Measurements from ENCODE around the gene IMMP2L.
"Not testable (repeated sequence)": the region's sequence is repeated elsewhere in the genome, so short reads cannot be mapped to it uniquely, and the experiment has no call there.

IMMP2L gene

DNA sequence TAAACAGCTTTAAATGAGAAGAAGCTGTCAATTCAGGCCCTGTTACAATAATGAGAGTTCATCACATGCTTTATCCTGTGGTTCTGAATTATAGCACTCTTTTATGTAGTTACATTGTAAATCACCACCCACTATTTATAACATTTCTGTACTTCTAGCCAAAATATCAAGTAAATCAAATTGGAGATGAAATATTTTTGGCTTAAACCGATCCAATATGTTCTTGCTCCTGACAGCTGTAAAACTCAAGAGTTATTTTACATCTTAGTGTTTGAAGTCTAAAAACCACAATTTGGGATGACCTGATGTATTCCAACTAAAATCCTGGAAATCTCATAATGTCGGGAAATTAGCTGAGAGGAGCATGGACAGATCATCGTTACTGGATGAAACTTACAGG lies 842.6 kb downstream of the IMMP2L start:
- no peak for DNase-seq (ENCODE audit: low spot score)

DNA sequence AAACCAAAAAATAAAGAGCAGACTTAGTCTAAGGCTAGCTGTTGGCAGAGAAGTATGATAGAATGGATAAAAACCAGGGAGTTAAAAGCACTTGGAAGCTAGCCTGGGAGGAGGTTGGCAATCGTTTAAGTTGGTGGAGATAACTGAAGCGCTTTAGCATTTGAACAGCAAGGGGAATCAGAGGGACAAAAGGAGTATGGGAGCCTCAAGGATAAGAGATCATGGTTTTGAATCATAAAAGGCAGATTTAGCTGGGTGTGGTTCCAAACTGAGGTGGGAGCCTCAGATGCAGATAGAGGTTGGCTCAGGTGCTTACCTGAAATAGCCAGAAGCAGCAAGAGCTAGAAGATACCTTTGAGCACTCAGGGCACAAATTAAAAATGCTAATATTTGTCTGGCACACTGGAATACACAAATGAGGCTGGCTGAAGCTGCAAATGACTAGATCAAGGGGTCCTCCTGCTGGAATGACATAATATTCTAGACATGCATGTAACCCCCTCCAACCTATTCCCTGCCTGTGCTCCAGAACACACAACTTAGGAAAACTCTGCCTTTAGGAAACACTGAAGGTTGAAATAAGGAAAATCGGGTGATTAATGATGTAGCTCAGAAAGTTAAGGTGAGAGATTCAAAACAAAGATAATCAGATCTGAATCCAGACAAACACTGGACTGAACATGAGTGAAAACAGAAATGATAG lies 843.6 kb downstream of the IMMP2L start:
- no peak for DNase-seq (ENCODE audit: low spot score)

DNA sequence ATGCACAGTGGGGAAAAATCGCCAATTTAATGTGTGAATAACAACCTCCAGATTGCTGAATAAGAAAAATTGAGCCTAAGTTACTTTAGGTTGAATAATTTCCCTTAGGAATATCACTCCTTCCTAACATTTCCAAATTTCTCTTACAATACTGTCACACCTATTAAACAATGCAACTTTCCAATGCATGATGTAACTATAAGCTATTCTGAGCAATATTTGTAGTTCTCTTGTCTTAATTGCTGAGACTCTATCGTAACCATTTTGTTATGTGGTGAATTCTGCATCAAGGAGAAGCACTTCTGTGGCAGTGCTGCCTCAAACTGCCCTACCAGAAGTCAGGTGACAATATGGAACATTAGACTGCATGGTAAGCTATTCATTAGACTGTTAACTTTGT lies 858.1 kb downstream of the IMMP2L start:
- no peak for DNase-seq (ENCODE audit: low spot score)

DNA sequence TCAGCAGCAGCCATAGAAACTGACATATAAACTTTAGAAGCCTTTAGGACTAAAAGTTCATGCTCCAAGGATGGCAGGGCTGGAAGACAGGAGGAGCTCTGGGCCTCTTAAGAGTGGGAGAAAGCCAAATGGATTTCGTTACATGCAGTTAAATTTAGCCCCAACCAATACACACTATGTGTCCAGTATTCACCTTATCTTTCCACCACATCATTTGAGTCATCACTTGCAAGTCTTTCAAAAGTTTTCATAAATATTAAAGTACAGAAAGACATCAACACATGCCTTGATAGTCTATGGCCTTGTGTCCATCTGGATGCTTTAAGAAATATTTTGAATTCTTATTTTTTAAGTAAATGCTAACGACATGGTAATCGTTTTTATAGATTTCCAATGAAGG lies 863.7 kb downstream of the IMMP2L start:
- DNase-seq (ENCODE audit: low spot score) = no peak

DNA sequence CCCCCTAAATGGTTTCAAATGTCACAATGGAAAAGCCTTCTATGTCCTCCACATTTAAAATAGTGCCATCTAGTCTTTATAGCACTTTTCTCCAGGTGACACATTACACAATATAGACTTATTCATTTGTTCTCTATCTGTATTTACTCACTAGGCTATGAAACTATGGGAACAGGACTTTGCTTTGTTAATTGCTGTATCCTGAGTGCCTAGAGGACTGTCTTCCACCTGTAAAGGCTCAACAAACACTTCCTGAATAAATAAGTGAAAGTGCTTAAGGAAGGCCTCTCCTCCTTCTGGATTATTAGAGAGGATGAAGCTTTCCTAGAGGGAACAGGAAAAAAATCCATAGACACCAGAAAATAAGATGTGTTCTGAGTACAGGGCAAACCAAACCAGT lies 868.9 kb downstream of the IMMP2L start:
- DNase-seq (ENCODE audit: low spot score) = no peak

DNA sequence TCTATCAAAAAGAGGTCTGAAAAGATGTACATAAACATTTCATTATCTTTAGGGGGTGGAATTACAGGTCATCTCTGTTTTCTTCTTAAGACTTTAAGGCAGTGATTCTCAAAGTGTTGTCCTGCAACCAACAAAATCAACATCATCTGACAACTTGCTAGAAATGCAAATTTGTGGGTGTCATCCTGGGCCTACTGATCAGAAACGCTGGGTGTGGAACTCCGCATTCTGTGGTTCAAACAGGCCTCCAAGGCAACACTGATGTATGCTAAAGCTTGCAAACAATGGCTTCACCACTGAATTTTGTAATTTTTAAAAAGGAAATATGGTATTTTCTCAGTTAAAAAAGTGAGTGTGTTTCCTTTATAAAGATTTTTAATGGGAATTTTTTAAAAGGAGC lies 873.4 kb downstream of the IMMP2L start:
- DNase-seq (ENCODE audit: low spot score) = no peak

DNA sequence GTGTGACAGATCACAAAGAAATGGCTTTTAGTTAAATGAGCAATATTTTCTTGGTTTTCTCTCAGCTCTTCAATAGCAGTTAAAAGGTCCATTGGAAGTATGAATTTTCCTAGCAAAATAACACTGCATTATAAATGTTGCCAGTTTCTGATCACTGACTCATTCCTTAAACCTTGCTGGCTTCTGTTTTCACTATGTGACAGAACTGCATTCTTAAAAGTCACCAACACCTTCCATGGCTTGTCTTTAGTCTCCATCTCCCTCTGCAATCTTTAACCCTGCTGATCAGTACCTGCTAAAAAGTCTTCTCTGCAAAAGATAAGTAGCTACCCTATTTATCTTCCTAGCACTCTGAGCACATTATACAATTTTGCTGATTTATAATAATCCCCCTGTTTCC lies 876.4 kb downstream of the IMMP2L start:
- no peak for DNase-seq (ENCODE audit: low spot score)

DNA sequence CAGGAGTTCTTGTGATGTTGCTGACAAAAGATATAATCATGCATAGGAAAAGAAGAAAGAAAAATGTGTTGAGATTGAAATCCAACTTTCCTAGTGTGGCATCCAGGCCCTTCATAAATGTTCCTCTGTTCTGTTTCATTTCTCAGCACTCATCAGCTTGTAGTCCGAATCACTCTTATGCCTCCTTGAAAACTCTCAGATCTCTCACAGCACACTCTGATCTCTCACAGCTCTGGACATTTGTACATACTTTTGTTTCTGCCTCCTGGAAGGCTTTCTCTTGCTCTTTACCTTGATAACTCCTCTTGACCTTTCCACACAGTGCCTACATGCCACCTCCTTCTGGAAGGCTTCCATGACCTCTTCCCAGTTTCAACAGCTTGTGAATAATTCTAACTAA lies 880.4 kb downstream of the IMMP2L start:
- DNase-seq (ENCODE audit: low spot score) = no peak

DNA sequence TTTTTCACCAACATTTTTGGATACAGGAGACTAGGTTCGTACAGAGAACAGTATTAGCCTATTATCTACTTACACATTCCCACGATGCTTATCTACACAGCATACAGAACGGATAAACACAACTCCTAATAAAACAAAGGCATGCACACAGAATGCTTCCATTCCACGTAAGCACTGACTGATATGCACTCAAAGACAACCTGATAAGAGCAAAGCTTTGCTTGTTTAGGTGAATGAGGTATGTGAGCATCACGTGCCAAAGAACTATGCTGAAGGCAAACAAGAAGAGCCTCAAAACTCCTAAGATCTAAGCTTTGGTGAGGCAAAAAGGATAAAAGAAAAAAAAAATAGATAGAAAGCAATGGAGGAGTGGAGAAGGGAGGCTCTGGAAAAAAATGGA lies 884.9 kb downstream of the IMMP2L start:
- DNase-seq (ENCODE audit: low spot score) = no peak

DNA sequence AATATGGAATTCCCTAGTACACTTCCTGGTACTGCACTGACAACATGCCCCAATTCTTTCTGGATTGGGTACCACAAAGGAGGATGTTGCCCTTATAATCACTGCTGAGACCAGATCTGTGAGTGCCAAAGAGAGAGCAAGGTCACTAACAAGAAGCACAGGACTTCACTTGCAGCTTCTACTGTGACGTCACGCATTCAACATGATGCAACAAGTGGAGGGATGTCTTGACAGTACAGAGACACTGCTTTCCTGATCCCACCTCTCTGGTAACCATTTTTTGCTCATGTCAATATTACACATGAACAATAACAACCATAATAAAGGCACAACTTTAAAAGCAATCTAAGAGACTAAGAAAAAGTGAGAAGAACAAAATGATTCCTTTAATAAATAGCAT lies 885.5 kb downstream of the IMMP2L start:
- no peak for DNase-seq (ENCODE audit: low spot score)

DNA sequence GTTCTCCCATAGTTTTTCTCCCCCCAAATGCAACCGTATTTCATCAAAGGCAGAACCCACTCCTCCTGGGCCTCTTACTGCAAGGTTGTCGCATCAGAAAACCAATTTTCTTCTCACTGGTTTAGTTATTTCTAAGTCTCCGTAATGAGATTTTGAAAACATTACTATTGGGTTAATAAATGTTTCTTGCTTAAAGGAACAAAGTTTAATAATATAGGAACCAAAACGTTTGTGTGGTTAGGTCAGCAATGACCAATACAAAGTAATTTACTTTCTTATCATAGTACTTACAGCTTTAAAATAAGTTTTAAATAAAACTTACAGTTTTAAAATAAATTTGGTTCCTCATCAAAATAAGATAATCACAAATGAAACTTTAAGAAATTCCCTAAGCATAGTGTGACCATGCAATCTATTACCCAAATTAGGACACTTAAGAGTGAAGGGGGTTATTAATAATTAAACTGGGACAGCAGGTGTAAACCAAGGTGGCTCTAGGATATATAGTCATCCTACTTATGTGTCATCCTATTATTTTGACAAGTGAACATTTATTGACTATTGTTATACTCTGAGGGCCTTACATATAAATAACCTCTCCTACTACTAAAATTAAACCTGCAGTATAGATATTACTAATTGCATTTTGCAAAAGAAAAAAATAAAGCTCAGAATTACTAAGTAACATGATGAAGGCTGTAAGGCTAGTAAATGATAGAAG lies 886.7 kb downstream of the IMMP2L start:
- no peak for DNase-seq (ENCODE audit: low spot score)

DNA sequence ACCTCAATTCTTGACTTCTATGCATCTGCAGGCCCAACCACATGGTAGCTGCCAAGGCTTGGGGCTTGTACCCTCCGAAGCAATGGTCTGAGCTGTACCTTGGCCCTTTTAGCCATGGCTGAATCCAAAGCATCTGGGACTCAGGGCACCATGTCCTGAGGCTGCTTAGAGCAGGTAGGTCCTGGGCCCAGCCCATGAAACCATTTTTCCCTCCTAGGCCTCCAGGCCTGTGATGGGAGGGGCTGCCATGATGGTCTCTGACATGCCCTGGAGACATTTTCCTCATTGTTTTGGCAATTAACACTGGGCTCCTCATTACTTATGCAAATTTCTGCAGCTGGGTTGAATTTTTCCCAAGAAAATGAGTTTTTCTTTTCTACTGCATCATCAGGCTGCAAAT lies 889.1 kb downstream of the IMMP2L start:
- no peak for DNase-seq (ENCODE audit: low spot score)

DNA sequence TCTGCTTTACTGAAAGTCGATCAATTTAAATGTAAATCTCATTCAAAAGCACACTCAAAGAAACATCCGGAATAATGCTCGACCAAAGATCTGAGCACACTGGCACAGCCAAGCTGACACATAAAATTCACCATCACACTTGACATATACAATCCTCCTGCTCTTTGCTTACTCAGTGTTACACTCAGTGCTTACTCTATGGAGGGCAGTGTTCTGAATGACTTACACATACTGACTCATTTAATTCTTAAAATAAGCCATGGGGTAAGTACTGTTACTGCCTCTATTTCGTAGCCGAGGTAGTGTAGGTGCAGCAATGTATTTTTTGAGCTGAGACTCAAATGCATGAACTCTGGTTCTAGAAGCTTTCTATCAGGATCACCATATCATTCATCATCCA lies 892.9 kb downstream of the IMMP2L start:
- no peak for DNase-seq (ENCODE audit: low spot score)

DNA sequence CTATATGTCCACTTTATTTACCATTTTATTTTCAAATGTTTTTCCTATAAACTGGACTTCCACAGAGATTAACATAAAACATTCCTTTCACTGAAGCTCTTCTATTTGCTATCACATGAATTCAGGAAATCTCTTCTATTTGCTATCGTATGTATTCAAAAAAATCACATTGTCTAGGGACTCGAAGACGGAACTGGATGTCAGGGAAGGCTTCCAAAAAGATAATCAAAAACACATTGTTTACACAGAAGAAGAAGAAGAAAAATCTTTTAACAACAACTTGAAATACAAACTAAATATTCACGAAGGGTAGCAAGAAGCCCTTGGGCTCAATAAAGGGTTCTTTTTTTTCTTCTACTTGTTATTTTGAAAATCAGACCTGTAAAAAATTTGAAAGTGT lies 897.5 kb downstream of the IMMP2L start:
- DNase-seq (ENCODE audit: low spot score) = no peak

DNA sequence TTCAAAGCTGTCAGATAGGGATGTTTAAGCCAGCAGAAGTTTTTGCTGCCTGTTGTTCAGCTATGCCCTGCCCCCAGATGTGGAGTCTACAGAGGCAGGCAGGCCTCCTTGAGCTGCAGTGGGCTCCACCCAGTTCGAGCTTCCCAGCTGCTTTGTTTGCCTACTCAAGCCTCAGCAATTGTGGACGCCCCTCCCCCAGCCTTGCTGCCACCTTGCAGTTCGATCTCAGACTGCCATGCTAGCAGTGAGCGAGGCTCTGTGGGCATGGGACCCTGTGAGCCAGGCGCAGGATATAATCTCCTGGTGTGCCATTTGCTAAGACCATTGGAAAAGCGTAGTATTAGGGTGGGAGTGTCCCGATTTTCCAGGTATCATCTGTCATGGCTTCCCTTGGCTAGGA lies 901.7 kb downstream of the IMMP2L start:
- not testable (repeated sequence) for DNase-seq (ENCODE audit: low spot score)

DNA sequence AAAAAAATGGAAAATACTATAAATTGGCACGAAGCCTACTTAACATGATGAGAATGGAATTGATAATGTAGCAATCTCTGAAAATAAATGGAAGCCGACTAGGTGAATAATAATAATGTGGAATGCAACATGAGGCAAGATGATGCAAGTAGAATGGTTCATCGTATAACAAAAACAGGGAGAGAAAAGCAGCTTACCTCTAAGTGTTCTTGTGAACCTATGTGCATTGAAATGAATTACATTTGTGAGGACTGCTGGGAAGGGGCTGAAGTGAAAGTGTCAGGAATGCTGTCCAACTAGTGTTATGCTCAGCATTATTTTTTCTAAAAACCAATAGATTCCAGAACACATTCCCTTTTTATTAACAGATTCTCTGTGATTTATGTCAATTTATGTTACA lies 912.0 kb downstream of the IMMP2L start:
- no peak for DNase-seq (ENCODE audit: low spot score)

DNA sequence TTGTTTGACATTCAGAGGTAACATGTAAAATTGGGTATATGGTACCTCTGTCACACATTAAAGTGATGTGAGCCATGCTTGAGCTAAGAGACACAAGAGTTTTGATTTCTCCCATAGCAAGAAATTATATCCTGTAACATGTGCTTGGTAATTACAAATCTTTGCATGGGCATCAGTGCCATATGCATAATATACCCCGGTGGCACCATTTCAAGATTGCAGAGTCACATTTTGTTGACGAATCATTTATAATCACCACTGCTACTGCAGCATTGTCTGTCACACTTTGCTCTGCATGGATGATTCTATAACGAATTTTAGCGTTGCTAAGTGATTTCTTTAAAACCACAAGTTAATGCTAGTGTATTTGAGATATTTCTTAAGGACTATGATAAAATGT lies 915.0 kb downstream of the IMMP2L start:
- no peak for DNase-seq (ENCODE audit: low spot score)

DNA sequence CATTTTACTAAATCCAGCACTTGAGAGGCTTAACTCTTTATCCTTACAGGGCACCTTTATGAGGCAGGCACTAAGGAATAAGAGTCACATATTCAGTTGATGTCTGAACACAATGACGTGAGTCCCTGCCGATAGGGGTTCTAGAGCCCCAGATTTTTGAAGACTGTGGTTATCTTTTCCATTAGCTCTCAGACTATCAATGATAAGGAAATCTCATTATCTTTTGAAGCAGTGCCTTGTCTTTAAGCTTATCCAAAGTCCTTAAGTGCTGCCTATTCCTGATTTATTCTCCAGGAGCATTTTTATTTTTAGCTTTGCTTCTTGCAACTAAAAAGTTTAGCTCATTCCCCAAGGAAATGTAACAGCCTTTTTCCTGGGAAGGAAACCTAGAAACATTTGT lies 915.5 kb downstream of the IMMP2L start:
- no peak for DNase-seq (ENCODE audit: low spot score)

DNA sequence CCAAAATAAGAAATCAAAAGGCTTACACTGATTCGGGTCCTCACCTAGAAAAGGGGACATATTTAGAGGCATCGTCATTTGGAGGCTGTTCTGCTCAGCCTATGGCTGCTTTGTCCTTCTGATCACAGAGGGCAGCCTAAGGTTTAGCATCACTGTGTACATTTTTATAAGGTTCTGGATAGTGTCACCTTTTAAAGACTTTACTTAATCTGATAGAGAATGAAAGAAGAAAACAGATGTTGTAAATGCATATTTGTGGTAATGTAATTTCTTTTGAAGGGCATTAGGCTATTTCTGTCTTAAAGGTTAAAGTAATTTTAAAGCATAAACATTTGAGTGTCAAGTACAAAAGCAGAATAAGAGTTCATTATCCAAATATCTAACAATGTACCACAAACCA lies 916.7 kb downstream of the IMMP2L start:
- DNase-seq (ENCODE audit: low spot score) = no peak

DNA sequence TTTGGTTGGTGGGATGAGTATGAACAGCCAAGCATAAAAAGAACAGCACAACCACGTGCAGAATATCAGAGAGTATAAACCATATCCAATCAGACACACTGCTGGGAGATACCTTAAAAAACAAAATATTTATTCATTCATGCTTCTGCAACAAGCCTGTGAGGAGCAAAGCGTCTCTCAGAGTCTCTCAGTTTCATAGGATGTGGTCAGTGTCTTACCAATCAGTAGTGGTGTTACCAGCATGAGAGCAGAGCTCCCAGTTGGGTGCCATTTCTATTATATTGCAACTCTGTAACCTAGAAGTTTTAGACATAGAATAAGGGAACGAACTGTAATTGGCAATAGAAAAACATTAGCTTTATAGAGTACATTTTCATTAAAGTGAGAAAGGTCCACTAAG lies 917.2 kb downstream of the IMMP2L start:
- no peak for DNase-seq (ENCODE audit: low spot score)

DNA sequence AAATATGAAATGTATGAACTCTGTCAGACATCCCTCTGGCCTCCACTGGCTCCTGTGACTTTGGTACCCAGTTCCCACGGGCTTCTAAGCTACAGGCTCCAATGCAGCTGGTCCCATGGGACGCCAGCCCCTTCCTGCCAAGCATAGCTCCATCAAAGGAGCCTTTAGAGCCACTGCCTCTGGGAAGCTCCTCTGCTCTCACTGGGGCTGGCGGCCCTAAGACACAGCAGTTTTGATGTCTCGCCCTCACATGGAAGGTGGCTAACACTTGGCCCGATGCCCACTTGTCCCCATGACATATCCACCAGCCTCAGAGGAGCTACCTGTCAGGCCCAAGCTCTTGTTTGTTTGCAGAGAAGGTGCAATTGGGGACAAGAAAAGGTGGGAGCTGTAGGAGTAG lies 925.0 kb downstream of the IMMP2L start:
- DNase-seq (ENCODE audit: low spot score) = no peak

DNA sequence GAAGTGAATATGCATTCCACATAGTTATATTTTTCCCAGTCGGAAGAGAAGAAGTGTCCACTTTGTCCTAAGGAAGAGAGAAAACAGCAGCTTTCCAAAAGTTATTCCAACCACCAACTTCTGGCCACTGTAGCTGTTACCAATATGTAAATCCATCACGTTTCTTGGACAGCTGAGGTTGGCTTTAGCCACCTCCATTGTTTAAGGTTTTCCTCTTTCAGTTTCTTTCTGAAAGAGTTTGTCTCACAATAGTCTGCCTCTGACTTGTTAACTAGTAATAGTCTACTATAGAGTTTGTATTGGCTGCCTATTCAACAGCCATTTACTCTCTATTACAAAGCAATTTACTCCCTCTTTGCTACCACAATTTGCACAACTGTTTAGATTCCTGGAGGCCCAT lies 929.0 kb downstream of the IMMP2L start:
- DNase-seq (ENCODE audit: low spot score) = no peak

DNA sequence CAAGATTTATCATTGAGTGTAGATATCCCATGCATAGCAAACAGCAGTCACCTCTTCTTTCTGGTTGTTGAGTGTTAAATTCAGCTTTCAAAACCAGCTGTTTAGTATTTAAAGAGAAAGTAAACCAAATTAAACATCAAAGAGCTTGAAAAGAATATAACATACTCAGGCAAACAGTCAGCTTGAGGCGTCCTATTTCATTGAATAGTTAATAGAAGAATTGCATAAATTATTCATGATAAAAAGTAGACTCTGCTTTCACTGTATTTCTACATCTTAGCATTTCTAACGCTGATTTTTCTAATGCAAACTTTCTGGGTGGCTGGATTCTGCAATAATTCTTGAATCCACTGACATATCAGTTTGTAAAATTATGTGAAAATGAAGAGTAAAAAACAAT lies 935.9 kb downstream of the IMMP2L start:
- DNase-seq (ENCODE audit: low spot score) = no peak

DNA sequence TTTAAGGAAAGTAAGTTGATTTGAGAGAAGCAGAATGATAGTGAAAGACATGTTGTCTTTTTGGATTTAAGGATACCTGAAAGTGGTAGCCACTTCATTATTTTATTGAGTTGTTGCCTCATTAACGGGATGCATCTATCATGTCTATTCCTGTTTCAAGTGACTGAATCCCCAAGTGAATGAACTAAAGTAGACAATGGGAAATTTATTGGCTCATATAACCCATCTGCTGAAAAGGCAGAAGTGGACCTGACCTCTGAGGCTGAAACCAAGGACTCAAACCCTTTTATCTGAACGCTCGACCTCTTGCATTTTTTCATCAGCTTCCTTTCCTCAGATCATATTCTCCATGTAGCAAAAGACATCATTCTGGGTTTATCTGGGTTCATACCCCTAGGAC lies 937.0 kb downstream of the IMMP2L start:
- DNase-seq (ENCODE audit: low spot score) = no peak
